Measurements from ENCODE around the gene TPRN.
A peak's percentile ranks its signal among the peaks of the same experiment; 100 is the strongest.

The TPRN gene

DNA sequence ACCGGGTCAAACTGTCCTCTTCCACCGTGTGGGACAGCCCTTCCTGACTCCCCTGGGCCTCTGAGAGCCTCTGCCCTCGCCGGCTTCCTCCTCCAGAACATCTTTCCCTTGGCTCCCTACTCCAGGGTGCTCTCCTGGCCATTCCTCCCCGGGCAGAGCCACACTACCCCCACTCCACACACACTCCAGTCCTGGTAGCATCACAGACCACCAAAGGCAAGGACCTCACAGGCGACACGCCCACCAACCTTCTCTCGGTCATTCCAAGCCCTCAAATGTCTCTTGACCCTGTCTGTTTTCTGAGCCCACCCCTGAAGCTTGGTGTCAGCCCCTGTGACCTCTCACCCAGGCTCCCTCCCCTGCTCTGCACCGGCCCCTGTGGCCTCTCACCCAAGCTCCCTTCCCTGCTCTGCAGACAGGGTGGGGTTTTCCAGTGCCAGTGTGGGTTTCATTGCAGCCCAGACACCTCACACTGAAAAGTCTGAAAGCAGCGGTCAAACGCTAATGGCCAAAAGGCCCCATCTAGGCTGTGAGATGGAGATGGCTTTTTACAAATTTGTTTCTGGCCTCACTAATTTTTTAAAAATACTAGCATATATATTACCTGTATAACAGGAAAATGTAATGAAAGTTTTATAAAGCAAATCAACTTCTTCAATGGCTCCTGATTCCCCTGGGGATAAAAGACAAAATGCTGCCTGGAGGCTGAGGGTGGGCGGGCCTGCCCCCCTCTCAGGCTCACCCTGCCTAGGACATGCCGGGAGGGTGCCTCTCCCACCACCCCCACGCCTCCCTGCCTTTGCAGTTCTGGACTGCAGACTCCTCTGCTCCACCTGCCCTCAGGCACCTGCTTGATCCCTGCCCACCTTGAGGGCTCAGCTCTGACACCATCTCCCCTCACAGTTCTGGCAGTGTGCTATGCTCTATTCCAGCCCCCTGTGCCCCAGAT, 41.2 kb downstream of the TPRN start:
- no peak for DNase-seq (ENCODE audit: low spot score)

DNA sequence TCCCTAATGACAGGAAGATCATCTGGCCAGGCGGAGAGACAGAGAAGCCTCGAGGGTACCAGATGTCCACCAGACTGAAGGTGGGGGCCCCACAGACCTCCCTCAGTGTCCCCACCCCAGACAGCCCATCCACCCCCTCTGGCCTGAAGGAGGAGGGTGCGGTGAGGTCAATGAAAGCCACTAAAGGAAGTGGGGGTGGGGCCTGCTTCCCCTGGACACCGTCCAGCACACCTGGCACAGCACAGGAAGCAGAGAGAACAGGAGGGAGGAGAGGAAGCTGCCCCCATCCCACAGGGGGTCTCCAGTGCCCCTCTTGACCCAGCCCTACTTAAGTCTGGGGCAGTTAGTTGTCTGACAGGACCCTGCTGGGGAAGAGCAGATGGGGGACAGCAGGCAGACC, 41.9 kb downstream of the TPRN start:
- DNase-seq (ENCODE audit: low spot score) = no peak

DNA sequence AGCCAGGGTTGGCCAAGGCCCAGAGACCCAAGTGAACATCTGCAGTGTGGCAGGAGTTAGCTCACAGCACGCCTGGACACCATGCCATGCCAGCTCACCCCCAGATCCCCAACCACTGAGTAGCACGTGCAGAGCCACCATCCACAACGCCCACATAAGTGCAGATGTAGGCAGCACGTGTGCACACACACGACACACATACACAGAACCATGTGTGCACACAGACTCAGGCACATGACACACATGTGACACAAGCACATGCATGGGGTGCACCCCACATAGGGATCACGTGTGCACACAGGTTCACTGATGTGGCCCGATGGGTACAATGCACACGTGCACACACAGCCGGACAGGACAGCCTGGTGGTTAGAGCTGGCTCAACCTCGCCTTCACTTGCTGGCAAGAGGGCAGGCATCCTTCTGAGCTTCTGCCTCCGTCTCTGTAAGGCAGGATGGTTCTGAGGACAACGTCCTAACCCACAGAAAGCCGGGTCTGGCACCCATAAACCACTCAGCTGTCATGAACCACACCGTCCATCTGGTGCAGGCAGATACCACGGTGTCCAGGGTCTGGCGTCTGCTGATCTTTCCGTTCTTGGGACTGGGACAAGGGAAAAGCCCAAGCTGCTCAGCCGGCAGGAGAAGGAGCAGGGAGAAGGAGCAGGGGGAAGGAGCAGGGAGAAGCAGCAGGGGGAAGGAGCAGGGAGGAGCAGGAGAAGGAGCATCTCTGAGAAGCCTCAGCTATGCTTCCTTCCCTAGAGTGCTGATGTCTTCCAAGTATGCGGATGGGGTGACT, 42.7 kb downstream of the TPRN start:
- no peak for DNase-seq (ENCODE audit: low spot score)

DNA sequence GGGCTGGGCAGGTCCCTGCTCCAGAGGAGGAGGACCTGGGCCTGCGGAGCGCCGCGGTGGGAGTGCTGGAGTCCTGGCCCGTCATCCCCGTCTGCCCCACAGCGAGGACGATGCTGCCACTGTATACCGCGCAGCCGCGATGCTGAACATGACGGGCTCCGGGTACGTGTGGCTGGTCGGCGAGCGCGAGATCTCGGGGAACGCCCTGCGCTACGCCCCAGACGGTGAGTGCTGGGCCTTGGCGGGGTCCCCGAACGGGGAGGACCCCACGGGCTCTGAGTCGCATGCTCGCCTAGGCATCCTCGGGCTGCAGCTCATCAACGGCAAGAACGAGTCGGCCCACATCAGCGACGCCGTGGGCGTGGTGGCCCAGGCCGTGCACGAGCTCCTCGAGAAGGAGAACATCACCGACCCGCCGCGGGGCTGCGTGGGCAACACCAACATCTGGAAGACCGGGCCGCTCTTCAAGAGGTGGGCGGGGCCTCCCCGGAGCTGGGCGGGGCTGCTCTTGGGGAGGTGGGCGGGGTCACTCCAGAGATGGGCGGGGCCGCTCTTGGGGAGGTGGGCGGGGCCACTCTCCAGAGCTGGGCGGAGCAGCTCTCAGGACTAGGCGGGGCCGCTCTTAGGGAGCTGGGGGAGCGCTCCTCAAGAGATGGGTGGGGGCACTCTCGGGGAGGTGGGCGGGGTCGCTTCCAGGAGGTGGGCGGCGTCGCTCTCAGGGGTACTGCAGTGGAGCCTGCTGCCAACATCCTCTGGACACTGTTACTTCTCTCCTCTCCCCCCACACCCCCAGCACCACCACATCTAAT, 43.8 kb downstream of the TPRN start:
- DNase-seq (ENCODE audit: low spot score) = no peak

DNA sequence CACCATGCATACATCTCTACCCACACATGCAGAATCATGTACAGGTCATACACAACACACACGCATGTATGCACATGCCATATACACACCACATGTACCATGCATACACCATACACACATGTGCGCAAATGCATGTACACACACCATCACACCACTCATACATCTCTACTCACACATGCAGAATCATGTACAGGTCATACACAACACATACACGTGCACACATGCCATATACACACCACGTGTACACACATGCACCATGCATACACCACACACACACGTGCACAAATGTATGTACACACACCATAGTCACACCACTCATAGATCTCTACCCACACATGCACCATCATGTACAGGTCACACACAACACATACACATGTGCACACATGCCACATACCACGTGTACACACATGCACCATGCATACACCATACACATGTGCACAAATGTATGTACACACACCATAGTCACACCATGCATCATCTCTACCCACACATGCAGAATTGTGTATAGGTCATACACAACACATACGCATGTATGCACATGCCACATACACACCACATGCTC, 47.6 kb downstream of the TPRN start:
- no peak for DNase-seq (ENCODE audit: low spot score)

DNA sequence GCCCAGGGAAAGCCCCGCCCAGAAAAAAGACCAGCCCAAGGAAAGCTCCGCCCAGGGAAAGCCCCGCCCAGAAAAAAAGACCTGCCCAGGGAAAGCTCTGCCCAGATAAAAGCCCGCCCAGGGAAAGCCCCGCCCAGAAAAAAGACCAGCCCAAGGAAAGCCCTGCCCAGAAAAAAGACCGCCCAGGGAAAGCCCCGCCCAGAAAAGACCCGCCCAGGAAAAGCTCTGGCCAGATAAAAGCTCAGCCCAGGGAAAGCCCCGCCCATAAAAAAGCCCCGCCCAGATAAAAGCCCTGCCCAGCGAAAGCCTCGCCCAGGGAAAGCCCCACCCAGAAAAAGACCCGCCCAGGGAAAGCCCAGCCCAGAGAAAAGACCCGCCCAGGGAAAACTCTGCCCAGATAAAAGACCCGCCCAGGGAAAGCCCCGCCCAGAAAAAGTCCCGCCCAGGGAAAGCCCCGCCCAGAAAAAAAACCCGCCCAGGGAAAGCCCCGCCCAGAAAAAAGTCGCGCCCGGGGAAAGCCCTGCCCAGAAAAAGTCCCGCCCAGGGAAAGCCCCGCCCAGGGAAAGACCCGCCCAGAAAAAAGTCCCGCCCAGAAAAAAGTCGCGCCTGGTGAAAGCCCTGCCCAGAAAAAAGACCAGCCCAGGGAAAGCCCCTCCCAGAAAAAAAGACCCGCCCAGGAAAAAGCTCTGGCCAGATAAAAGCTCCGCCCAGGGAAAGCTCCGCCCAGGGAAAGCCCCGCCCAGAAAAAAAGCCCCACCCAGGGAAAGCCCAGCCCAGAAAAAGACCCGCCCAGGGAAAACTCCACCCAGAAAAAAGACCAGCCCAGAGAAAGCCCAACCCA, 49.7 kb downstream of the TPRN start:
- DNase-seq (ENCODE audit: low spot score) = peak; percentile 83

DNA sequence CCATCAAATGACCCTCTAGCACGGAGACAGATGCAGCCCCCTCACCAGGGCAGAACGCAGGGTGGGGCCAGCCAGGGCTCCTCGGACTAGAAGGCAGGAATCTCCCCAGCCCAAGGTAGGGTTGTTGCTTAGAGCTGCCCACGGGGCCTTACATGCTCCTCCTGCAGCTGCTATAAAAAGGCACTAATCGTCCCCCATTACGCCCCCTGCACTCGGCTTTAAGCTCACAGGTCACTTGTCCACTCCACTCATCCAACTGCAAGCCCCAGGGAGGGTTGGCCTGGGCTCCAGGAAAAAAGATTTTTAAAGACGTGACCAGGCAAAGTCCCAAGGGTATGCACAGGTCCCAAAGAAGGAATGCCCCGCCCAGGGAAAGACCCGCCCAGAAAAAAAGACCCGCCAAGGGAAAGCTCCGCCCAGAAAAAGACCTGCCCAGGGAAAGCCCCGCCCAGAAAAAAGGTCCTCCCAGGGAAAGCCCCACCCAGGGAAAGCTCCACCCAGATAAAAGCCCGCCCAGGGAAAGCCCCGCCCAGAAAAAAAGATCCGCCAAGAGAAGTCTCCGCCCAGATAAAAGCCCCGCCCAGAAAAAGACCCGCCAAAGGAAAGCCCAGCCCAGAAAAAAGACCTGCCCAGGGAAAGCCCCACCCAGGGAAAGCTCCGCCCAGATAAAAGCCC, 50.5 kb downstream of the TPRN start:
- peak; percentile 79 for DNase-seq (ENCODE audit: low spot score)

DNA sequence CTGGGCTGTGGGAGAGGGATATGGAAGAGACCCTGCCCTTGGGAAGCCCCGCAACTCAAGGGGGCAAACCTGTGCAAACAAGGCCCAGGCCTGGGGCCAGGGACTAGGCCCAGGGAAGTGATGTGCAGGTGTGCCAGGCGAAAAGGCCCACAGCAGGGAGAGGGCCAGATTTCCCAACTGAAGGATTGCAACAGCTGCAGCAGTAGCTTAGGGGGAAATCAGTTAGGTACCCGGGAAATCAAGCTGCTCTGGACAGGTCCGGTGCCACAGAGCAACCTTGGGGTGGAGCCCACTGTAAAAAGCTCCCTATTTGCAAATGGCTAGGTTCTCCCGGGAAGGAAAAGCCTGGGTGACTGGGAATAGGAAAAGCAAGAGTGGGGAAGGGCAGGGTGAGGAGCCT, 51.2 kb downstream of the TPRN start:
- DNase-seq (ENCODE audit: low spot score) = no peak

DNA sequence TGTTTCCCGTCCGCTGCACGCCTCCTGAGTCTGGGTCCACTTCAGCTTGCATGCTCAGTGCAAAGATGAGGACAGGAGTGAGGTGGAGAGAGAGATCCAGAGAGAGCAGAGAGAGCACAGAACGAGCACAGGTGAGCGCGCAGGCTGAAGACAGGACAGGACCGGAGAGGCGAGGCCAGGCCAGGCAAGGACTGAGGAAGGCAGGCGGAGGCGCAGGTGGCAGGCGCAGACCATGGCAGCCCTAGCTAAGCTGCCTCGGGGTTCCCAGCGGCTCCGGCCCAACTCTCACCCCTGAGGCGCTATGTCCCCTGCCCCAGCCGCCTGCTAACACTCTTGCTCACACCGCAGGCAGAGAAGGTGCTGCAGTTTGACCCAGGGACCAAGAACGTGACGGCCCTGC, 51.9 kb downstream of the TPRN start:
- no peak for DNase-seq (ENCODE audit: low spot score)

DNA sequence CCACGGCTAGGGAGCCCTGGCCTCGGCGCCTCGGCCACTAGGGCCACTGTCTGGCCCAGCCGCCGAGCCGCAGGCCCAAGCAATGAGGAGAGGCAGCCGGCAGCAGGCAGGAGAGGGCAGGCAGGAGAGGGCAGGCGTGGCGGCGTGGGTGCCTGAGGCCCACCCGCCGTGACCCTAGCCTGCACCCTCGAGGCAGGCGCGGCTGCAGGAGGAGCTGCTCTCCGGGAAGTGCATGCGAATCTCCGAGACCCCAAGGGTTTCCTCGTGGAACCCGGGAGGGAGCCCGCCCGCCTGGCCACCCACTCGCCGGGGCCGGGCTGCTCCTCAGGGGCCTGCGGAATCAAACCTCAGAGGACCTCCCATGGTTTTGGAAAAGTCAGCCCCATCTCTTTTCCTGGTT, 52.3 kb downstream of the TPRN start:
- DNase-seq (ENCODE audit: low spot score) = no peak

DNA sequence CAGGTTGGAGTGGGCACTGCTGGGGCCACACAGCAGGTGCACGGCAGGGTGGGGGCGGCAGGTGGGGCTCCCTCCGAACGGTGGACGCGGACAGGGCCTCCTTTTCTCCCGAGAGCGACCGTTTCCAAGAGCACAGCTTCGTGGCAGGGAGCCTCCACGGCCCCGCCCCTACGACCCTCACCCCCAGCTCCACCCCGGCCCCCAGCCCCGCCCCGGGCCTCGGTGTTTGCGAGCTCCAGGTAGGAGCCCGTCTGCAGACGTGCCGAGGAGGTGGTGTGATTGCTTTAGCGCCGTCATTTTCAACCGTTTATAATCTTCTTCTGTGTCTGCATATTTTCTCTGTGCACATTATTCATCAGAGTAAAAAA, 52.8 kb downstream of the TPRN start:
- DNase-seq (ENCODE audit: low spot score) = no peak

DNA sequence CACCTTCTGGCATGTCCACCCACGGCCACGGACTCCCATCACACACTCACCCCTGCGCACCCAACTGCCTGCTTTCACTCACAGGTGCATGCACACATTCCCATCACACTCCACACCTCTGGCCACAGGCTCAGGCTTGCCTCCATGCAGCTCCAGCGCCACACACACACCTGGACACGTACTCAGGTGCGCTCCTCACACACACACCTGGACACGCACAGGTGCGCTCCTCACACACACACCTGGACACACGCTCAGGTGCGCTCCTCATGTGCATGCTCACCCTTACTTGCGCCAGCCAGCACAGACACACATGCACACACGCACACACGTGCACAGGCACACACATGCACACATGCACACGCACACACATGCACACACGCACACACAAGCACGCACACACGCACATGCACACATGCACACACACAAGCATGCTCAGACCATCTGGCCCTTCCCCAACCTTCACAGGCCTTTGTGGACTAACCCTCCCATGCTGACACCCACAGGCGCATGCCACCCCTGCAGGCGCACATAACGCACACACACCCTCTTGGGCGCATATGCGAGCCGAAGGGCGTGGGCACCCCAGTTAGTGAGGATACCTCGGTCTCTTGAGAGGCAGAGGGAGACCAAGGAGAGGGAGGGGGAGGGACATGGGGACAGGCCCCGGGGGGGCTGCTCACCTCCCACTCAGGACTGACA, 53.3 kb downstream of the TPRN start:
- no peak for DNase-seq (ENCODE audit: low spot score)

DNA sequence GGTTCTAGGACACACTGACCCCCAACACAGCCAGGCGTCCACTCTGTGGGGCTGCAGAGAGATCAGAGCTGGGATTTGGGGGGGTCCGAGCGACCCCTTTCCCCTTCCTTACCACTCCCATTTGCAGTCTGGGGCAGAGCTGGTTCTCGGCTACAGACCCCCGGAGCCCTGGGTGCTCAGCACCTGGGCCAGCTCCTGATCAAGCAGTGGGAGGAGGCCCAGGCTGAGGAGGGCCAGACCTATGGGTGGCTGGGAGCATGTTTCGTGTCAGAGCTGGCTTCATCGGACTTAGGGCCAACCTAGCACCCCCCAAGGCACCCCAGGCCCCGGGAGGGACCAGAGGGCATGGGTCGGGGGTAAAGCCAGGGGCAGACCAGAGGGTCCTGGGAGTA, 54.0 kb downstream of the TPRN start:
- DNase-seq (ENCODE audit: low spot score) = no peak

DNA sequence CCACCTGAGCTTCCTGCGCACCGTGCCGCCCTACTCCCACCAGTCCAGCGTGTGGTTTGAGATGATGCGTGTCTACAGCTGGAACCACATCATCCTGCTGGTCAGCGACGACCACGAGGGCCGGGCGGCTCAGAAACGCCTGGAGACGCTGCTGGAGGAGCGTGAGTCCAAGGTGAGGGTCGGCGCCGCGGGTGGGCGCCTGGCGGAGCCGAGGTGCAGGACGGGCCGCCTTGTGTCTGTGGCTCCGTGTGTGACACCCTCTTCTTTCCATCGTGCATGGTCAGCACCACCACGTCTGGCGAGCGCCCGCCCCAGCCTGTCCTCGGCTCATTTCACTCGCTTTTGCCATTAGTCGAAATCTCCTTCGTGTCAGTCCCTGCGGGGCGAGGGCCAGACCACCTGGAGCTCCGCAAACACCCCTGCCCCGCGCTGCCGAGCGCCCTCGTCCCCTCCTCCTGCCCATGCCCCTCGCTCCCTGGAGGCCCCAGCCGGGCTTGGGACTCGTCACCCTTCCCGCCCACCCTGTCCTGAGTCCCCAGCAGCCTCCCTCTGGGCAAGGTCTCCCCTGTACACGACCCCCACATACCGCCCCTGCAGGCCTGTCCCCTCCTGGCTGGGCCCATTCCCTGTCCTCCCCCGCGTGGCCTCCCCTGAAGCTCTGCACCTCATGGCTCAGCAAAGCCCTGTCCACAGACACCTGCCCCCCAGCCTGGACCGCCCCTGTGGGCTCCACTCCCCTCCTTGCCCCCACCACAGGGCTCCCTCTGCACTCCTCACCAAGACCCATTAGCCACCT, 54.6 kb downstream of the TPRN start:
- DNase-seq (ENCODE audit: low spot score) = no peak

DNA sequence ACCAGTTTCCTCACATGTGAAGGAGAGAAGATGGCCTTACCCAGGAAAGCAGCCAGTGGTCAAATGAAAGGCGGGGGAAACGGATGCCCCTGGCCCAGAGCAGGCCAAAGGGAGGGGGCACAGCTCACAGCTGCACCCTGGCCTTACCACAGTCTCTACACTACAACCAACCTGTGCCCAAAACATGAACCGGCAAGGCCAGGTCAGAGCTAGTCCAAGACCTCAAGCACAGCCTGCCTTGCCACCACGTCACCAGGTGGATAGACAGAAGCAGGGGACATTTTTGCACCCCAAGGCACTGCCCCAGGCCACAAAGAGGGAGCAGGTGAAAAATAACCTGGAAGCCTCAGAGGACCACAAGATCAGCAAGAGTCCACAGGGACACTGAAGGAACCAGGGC, 57.1 kb downstream of the TPRN start:
- no peak for DNase-seq (ENCODE audit: low spot score)

DNA sequence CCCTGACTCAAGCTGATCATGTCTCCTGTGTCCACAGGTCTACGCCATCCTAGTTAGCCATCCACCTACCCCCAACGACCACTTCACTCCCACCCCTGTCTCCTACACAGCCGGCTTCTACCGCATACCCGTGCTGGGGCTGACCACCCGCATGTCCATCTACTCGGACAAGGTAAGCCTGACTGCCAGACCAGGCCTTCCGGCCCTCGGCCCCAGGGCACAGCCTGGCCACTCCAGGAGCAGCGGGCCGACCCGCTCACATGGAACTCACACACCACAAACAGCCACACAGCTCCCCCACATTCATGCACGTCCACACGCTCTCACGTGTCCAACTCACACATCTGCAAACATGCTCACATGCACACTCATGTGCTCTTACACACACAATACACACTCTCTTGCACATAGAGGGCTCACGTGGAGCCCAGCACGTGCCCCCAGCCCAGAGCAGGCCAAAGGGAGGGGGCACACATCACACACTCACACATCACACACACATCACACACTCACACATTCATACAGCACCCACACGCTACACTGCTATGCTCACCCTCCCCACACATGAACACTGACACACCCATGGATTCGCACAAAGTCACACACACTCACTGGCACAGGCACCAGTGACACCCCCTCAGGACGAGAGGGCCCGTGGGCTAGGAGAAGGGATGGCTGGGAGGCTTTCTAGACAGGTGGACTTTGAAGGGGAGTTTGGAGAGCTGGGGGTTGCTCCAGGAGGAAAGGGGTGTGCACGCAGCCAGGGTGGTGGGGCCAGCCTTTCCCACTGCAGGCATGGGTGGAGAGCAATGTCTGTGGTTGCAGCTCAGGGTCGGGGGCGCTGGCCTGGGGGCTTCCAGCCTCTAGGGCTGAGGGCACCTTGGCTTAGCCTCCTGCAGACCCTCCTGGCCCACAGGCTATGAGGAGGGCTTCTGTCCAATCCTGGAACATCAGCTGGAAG, 58.3 kb downstream of the TPRN start:
- DNase-seq (ENCODE audit: low spot score) = no peak

All from SW480 (cell line).